ENCODE results near the gene MPP2. TPM values are rescaled to one million over a fixed set of nuclear protein-coding genes. Genes with fewer than 3 reads are reported as not detected.
"Not testable (repeated sequence)": the region's sequence is repeated elsewhere in the genome, so short reads cannot be mapped to it uniquely, and the experiment has no call there.

MPP2 gene
- total RNA-seq, 1 experiment from 2014 or later: 0.56 TPM

DNA sequence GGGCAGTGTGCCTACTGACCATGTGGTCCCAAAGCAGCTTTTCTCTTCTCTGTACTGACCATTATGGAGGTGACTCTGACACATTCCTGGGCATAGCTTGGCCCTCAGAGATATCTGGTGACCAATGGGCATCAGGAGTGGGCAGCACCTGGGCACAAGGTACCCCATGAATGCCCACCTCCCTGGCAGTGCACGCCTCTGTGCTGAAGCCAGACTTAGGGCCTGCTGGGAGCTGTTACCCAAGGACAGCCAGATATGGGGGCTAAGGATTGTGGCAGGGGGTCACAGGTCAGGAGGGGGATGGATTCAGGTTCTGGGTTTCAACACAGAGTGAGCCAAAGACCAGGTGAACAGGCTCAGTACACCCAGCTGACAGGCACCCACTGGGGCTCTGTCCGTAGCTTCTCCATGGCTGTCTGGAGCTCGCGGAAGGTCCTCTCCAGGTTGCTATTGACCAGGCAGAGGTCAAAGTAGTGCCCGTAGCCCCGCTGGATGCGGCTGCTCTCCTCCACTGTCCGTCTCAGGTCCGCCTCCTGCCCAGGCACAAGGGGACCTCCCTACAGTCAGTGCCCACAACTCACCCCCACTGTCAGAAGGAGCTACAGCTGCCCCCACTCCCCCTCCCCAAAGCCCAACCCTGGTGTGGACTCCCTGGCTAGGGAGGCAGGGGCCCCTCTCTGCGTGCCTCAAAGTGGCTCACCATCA lies 29.7 kb downstream of the MPP2 start:
- DNase-seq (ENCODE audit: low spot score): no peak

GRCh38 chr17:43877031-43877430 lies 30.3 kb downstream of the MPP2 start:
- no peak for DNase-seq (ENCODE audit: low spot score)

- no peak for DNase-seq (ENCODE audit: low spot score)
Observed at GRCh38 chr17:43875476-43876147, 31.7 kb downstream of the MPP2 start.

GRCh38 chr17:43874293-43874692 lies 33.0 kb downstream of the MPP2 start:
- peak; percentile 6 for DNase-seq (ENCODE audit: low spot score)

DNA sequence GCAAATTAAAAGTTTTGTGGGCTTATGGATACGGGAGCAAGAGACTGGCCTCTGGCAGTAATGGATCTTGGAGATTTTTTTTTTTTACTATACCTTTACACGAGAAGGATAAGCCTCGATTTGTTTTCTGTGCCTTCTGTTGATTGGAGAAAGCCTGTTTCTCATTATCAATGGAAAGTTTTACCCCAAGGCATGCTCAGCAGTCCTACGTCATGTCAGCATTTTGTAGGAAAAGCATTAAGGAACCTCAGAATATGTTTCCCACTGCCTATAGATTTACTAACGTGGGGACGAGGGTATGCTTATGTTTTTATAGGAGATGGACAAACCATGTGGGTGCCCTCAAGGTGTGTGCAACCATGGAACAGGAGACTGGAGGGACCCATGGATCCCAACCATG lies 33.5 kb downstream of the MPP2 start:
- DNase-seq (ENCODE audit: low spot score): no peak

DNA sequence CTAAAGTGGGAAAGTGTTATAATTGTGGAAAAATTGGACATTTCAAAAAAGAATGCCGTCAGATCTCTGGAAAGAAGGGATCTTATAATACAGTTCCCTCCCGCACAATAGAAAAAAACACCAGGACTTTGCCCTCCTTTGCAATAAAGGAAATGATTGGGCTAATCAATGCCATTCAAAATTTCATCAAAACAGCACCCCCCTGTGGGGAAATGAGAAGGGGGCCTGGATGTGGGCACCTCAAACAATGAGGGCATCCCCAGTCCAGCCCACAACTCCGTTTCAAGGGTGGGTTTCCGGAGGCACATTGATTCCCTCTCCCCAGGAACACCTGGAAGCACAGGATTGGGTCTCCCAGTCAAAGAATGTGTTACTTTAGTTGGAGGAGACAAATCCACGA lies 34.2 kb downstream of the MPP2 start:
- no peak for DNase-seq (ENCODE audit: low spot score)

DNA sequence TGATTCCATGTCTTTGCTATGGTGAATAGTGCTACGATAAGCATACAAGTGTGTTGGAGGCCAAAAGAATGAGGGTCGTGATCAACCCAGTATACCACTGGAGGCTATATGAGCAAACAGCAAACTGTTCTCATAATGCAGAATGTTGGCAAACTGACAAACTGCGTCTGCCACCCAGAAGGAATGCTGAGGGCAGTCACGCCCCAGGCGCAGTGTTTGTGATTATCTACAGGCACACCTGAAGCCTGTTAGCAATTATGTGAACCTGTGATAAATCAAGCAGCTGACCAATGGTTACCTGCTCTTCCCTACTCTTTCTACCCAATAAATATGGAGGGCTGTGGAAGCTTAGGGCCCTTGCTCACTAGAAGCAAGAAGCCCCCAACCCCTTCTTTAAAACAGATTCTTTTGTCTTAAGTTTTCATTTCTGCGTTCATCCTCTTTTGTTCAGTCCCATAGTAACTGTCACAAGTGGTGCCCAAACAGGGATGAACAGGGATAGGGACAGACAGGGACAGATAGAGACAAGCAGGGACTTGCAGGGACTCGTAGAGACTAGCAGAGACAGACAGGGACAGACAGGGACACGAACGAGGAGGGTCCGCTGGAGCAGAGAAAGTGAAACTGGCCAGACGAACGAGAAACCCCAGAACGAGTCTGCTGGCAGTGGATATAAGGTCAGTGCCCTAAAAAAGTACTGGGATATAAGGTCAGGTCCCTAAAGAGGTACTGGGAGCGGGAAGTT lies 35.2 kb downstream of the MPP2 start:
- peak; percentile 7 for DNase-seq (ENCODE audit: low spot score)

GRCh38 chr17:43869031-43869430 lies 38.3 kb downstream of the MPP2 start:
- not testable (repeated sequence) for DNase-seq (ENCODE audit: low spot score)

DNA sequence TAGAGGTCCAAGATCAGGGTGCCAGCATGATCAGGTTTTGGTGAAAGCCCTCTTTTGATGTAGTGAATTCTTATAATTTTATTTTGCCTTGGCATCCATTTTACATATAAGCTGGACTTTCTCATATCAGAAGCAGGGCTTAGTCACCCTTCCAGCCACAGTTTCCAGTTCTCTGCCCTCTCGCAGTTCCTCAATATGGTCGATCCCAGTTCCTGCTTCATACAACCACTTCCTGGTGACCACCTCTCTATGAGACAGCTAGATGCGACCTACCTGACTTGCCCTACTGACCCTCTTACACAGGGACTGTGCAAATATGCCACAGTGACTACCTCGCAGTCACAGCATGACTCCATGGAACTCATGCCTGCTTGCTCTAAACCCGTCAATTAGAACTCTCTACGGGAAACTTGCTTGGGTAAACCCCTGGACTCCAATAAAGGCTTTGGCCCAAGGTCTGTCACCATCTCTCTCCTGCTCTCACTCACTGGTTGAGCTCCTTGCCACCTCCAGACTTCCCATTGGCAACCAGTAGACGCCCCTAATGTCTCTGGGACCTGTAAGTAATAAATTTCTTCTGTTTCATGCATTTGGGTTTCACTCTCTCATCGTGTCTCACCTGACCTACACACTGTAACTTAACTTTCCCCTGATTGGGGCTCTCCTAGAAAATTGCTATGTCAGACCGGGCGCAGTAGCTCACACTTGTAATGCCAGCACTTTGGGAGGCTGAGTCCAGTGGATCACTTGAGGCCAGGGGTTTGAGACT lies 38.9 kb downstream of the MPP2 start:
- no peak for DNase-seq (ENCODE audit: low spot score)

DNA sequence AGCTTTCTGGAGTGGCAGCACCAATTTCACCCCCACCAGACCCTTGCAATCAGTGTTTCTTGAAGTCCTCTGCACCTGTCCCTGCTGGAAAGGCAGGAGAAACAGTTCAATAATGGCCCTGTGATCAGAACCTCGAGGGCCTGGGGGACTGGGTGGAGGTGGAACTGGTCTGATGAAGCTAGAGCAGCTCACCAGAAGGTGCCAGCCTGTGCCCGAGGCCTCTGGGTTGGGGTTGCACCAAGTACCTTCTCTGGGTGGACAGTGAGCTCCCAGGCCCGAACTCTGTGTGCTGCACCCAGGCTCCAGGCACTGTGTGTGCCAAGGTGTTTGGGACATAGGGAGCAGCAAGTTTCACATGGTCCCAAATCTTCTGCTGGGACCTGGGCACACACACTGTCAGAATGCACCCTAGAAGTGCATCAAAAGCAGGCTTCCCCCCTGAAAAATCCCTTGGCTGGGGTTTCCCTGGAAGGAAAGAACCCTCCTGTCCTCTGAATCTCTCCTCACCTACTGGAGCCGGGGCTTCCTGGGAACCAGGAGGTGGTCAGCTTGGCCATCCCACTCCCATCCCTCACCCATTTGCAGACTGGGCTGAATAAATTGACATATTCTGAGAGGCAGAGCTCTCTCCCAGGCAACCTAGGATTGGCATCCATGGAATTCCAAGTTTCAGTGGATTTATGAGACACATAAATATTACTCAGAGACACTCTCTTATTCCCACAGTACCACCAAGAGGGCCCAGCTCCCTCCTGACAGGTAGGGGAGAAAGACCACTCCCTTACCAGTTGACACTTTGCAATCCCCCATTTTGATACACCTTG lies 43.0 kb downstream of the MPP2 start:
- no peak for DNase-seq (ENCODE audit: low spot score)

DNA sequence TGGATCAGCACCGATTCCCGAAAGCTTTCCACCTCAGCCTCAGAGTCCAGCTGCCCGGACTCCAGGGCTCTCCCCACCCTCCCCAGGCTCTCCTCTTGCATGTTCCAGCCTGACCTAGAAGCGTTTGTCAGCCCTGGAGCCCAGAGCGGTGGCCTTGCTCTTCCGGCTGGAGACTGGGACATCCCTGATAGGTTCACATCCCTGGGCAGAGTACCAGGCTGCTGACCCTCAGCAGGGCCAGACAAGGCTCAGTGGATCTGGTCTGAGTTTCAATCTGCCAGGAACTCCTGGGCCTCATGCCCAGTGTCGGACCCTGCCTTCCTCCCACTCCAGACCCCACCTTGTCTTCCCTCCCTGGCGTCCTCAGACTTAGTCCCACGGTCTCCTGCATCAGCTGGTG lies 45.4 kb downstream of the MPP2 start:
- DNase-seq (ENCODE audit: low spot score): no peak

- DNase-seq (ENCODE audit: low spot score): no peak
Observed at GRCh38 chr17:43860927-43861622, 46.3 kb downstream of the MPP2 start.

GRCh38 chr17:43860077-43860725 lies 47.1 kb downstream of the MPP2 start:
- no peak for DNase-seq (ENCODE audit: low spot score)

DNA sequence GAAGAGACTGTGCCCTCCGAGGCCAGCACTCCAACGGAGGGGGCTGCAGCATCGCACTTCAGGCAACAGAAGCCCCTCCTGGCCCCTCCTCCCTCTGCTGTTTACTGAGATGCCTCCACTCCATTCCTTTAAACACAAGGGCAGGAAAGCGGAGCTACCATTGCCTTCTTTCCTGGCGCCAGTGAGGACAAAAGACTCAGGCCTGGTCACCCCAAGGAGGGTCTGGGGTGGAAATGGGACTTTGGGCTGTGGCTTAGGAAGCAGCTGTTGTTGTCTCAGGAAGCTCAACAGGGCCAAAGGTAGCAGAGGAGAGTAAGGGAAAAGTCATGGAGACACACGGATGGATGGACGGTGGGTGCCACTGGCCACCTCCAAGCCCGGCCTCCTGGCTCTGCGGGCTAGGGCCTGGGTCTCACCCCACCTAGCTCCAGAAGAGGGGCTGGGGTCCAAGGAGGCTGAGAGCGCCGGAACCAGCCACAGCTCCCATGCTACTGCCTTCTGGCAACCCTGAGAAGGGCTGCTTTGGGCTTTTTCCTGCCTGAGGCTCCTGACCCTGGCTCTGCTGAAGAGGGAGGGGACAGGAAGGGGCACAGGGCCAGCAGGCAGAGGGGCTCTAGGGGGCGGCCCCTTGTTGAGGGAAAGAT lies 49.3 kb downstream of the MPP2 start:
- DNase-seq (ENCODE audit: low spot score): no peak

DNA sequence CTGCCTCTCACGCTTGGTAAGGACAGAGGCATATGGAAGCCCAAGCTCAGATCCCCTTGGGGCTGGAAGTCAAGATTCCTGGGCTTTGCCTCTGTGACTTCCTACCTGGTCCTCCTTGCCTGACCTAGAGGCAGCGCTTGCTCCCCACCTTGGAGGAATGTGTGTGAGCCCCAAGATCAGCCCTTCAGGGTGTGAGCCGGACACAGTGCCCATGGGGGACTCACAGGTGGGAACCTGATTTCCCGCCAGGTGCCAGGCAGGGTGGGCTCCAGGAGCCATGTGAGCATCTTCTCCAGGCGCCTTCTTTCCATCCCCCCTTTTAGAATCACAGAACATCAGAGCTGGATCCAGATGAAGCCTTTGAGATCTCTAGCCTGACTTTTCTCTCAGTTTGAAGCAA lies 50.2 kb downstream of the MPP2 start:
- no peak for DNase-seq (ENCODE audit: low spot score)

DNA sequence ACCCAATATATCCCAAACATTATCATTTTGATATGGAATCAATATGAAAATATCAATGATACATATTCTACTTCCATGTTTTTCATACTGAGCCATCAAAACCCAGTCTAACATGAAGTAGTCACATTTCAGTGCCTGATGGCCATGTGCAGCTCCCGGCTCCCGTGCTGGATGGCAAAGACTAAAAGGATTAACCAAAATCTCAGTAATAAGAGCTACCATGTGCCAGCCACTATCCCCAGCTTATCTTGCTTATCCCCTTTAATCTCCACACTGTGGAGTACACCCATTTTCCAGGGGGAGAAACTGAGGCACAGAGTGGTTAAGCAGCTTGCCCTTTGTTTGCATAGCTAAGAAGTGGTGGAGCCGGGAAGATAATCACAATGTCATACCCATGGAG lies 51.2 kb downstream of the MPP2 start:
- no peak for DNase-seq (ENCODE audit: low spot score)

DNA sequence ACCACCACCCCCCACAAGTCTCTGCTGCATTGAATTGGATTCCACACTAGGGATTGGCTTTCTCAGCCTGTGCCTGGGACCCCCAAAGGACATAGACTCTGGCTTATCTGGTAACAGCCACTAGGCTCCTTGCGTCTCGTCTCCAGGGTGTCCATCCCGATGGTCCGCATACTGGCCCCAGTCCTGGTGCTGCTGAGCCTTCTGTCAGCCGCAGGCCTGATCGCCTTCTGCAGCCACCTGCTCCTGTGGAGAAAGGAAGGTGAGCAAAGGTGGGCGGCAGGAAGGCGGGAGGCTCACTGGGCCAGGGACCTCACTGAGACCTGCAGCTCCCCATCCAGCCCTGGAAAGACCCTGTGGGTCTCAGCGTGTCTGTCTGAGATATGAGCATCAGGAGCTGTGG lies 52.3 kb downstream of the MPP2 start:
- no peak for DNase-seq (ENCODE audit: low spot score)

DNA sequence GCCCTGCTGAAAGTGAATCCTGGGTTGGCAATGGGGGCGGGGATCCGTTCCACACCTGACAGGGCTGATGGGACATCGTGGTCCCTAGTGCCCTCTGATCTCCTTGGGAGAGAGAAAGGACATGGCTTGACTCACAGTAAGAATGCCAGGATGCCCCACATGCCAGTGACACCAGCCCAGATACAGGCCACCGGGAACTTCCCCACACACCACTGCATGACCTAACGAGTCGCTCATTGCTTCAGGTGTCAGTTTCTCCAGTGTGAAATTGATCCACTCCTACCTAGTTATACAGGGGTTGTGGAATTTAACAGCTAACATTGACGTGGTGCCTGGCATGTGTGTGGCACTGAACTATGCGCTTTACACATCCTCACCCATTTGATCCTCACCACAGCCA lies 52.8 kb downstream of the MPP2 start:
- no peak for DNase-seq (ENCODE audit: low spot score)

GRCh38 chr17:43853546-43853945 lies 53.8 kb downstream of the MPP2 start:
- no peak for DNase-seq (ENCODE audit: low spot score)
